Choroid plexus epithelial cell (primary cell): ENCODE measurements around the gene ZRANB3.
"Not testable (repeated sequence)": the region's sequence is repeated elsewhere in the genome, so short reads cannot be mapped to it uniquely, and the experiment has no call there.

Experiments
- DNase-seq: peaks from one replicate; pipeline ENCODE4 v3.0.0-alpha.2; 2010; ENCODE audit warnings: low read depth
- H3K4me3 ChIP-seq: 2 replicates; pipeline ENCODE4 v1.5.1; 2011; ENCODE audit warnings: low read depth, mild to moderate bottlenecking, control low read depth, low read length, moderate library complexity
- CTCF ChIP-seq: conservative IDR thresholded peaks from 2 replicates; pipeline ENCODE4 v1.5.1; 2011; ENCODE audit warnings: low read depth, mild to moderate bottlenecking, control low read depth, inconsistent platforms, low read length, moderate library complexity

The ZRANB3 gene

GRCh38 chr2:135409436-135409835, 121.6 kb downstream of the ZRANB3 start:
- H3K4me3 ChIP-seq, result no peak overlapping the region
- TF ChIP-seq CTCF, result no peak
- no peak for DNase-seq

GRCh38 chr2:135396259-135396658, 134.8 kb downstream of the ZRANB3 start:
- H3K4me3 ChIP-seq, DNase-seq: not testable (repeated sequence)

GRCh38 chr2:135386993-135387392, 144.0 kb downstream of the ZRANB3 start:
- TF ChIP-seq CTCF, result no peak
- peak; percentile 6 for DNase-seq
- H3K4me3 ChIP-seq, result no peak overlapping the region

GRCh38 chr2:135378591-135378990, 152.4 kb downstream of the ZRANB3 start:
- H3K4me3 ChIP-seq, result no peak overlapping the region
- no peak for TF ChIP-seq CTCF
- DNase-seq, result no peak

- H3K4me3 ChIP-seq, result no peak overlapping the region
- DNase-seq, result no peak
- no peak for TF ChIP-seq CTCF
These were observed 157.3 kb downstream of the ZRANB3 start for GRCh38 chr2:135373702-135374101.

- DNase-seq, result no peak
- no peak for TF ChIP-seq CTCF
These were observed 181.1 kb downstream of the ZRANB3 start for GRCh38 chr2:135349941-135350340.

GRCh38 chr2:135348096-135348704, 182.8 kb downstream of the ZRANB3 start:
- DNase-seq, H3K4me3 ChIP-seq: not testable (repeated sequence)

More at GRCh38 chr2:135349941-135350340, 181.1 kb downstream of the ZRANB3 start:
- no peak overlapping the region for H3K4me3 ChIP-seq

- no peak overlapping the region for H3K4me3 ChIP-seq
- no peak for TF ChIP-seq CTCF
These were observed 193.9 kb downstream of the ZRANB3 start for GRCh38 chr2:135337071-135337470.

More at GRCh38 chr2:135337071-135337470, 193.9 kb downstream of the ZRANB3 start:
- DNase-seq, result peak; percentile 3
